Measurements from ENCODE around the gene SNAP25.

SNAP25 gene

GRCh38 chr20:10240655-10241054, 22.0 kb downstream of the SNAP25 start (continued):
- no peak for TF ChIP-seq ZNF792 (tag by site-specific recombination; IDR thresholded peaks at IDR 0.05)
- TF ChIP-seq HOXA7 (CRISPR knock-in tag; IDR thresholded peaks at IDR 0.05; ENCODE audit: borderline replicate concordance), result no peak
- no peak for TF ChIP-seq ZNF335 (tag by site-specific recombination; conservative IDR thresholded peaks at IDR 0.05)
- TF ChIP-seq BCL11A (tag by site-specific recombination; IDR thresholded peaks at IDR 0.05; ENCODE audit: low read depth), result no peak

GRCh38 chr20:10242166-10242565, 23.5 kb downstream of the SNAP25 start:
- Histone ChIP-seq H3K36me3 (ENCODE audit: control insufficient read depth in 2 of 2, insufficient read depth in 1 of 2, low read length in 2 of 2) (no peaks in the 10 kb centered on the region), H3K4me3 (ENCODE audit: low read depth, low read length) (no peak overlapping the region), H3K4me1 (ENCODE audit: control insufficient read depth, insufficient read depth, low read length) (peaks cover 4% of the 10 kb centered on the region; the same call in 1 of the 2 replicates), H3K9me3 (ENCODE audit: control insufficient read depth, insufficient read depth, low read depth, low read length) (no peaks in the 10 kb centered on the region), H3K27ac (ENCODE audit: extremely low read depth, low read depth, low read length) (no peak overlapping the region)
- TF ChIP-seq ELK4 (IDR thresholded peaks at IDR 0.05; ENCODE audit: borderline replicate concordance, low read depth, low read length) (no peak), IKZF3 (tag by site-specific recombination; IDR thresholded peaks at IDR 0.05) (no peak), HOXC10 (CRISPR knock-in tag; IDR thresholded peaks at IDR 0.05) (no peak), ZNF776 (tag by site-specific recombination; IDR thresholded peaks at IDR 0.05; ENCODE audit: borderline replicate concordance) (no peak), ZNF654 (tag by site-specific recombination; IDR thresholded peaks at IDR 0.05; ENCODE audit: low read depth) (no peak), ZNF423 (tag by site-specific recombination; IDR thresholded peaks at IDR 0.05) (no peak)
- CTCF ChIA-PET, result no interaction called here
- POLR2A ChIA-PET, result no interaction called here

- no peak overlapping the region for H3K27ac ChIP-seq (ENCODE audit: extremely low read depth, low read depth, low read length)
- CTCF ChIA-PET, result no interaction called here
- POLR2A ChIA-PET, result no interaction called here
- TF ChIP-seq GLI2 (tag by site-specific recombination; IDR thresholded peaks at IDR 0.05; ENCODE audit: borderline replicate concordance, low read depth) (no peak), ZSCAN16 (tag by site-specific recombination; IDR thresholded peaks at IDR 0.05) (no peak), ZNF266 (tag by site-specific recombination; IDR thresholded peaks at IDR 0.05; ENCODE audit: low read depth) (no peak), PRDM6 (tag by site-specific recombination; IDR thresholded peaks at IDR 0.05) (no peak)
- no peaks in the 10 kb centered on the region for H3K36me3 ChIP-seq (ENCODE audit: control insufficient read depth in 2 of 2, insufficient read depth in 1 of 2, low read length in 2 of 2)
- no peak overlapping the region for H3K4me3 ChIP-seq (ENCODE audit: low read depth, low read length)
- H3K9me3 ChIP-seq (ENCODE audit: control insufficient read depth, insufficient read depth, low read depth, low read length), result no peaks in the 10 kb centered on the region
- H3K4me1 ChIP-seq (ENCODE audit: control insufficient read depth, insufficient read depth, low read length), result peaks cover 2% of the 10 kb centered on the region; the same call in 1 of the 2 replicates
Observed at GRCh38 chr20:10247440-10247839, 28.8 kb downstream of the SNAP25 start.

GRCh38 chr20:10249048-10249770, 30.6 kb downstream of the SNAP25 start:
- CTCF ChIA-PET, result interaction anchor here (0.6 to 1.3 kb wide), 3 partner anchors 9 to 152 kb away, joined by 3 to 4 read pairs (median 3); no protein-coding TSS in a partner anchor
- no peaks in the 10 kb centered on the region for H3K36me3 ChIP-seq (ENCODE audit: control insufficient read depth in 2 of 2, insufficient read depth in 1 of 2, low read length in 2 of 2)
- no peaks in the 10 kb centered on the region for H3K9me3 ChIP-seq (ENCODE audit: control insufficient read depth, insufficient read depth, low read depth, low read length)
- POLR2A ChIA-PET, result interaction anchor here (1.2 kb wide), 1 partner anchor 185 kb away, joined by 4 read pairs; the partner anchor contains the start of genes MKKS and SLX4IP
- no peak overlapping the region for H3K27ac ChIP-seq (ENCODE audit: extremely low read depth, low read depth, low read length)
- peaks cover 2% of the 10 kb centered on the region; the same call in 1 of the 2 replicates for H3K4me1 ChIP-seq (ENCODE audit: control insufficient read depth, insufficient read depth, low read length)
- H3K4me3 ChIP-seq (ENCODE audit: low read depth, low read length), result no peak overlapping the region
- TF ChIP-seq ZNF138 (tag by site-specific recombination; IDR thresholded peaks at IDR 0.05; ENCODE audit: borderline replicate concordance), result no peak
- no peak for TF ChIP-seq ZNF302 (tag by site-specific recombination; IDR thresholded peaks at IDR 0.05; ENCODE audit: low read depth)
- 0 out of 2 replicates have a peak, but pooled peaks have one; percentile 16 for TF ChIP-seq ZBTB20 (tag by site-specific recombination; IDR thresholded peaks at IDR 0.05)
- no peak for TF ChIP-seq SETDB1 (IDR thresholded peaks at IDR 0.05; ENCODE audit: insufficient read length, low read length)
- no peak for TF ChIP-seq ZIC2 (tag by site-specific recombination; IDR thresholded peaks at IDR 0.05)
- TF ChIP-seq KLF7 (tag by site-specific recombination; IDR thresholded peaks at IDR 0.05; ENCODE audit: borderline replicate concordance), result no peak
- TF ChIP-seq ZSCAN30 (tag by site-specific recombination; IDR thresholded peaks at IDR 0.05), result no peak
- no peak for TF ChIP-seq ZNF521 (tag by site-specific recombination; IDR thresholded peaks at IDR 0.05)
- TF ChIP-seq ZNF266 (tag by site-specific recombination; IDR thresholded peaks at IDR 0.05; ENCODE audit: low read depth), result no peak
- TF ChIP-seq ZBTB8A (tag by site-specific recombination; IDR thresholded peaks at IDR 0.05), result no peak
- TF ChIP-seq BCL6B (tag by site-specific recombination; IDR thresholded peaks at IDR 0.05), result no peak
- TF ChIP-seq ZNF362 (tag by site-specific recombination; IDR thresholded peaks at IDR 0.05), result no peak
